ENCODE data around the gene HLF. TPM values are rescaled to one million over a fixed set of nuclear protein-coding genes. Genes with fewer than 3 reads are reported as not detected.

HLF gene
- total RNA-seq, 6 donors from 2014 or later: 19.9 to 45.1 (median 26.1) TPM

- H3K9me3 ChIP-seq: no peaks in the 10 kb centered on the region
- WGBS, 2 donors: 88 to 91% methylated on average over 9 of the region's 9 CpGs
These were observed 44.0 kb downstream of the HLF start for GRCh38 chr17:55308613-55309391.

GRCh38 chr17:55311767-55312375 is 47.1 kb downstream of the HLF start:
- Histone ChIP-seq H3K27ac (no peak overlapping the region), H3K4me3 (no peak overlapping the region), H3K36me3 (peaks cover 0 to 6% (median 4%) of the 10 kb centered on the region in 4 donors), H3K27me3 (no peaks in the 10 kb centered on the region), H3K4me1 (no peaks in the 10 kb centered on the region), H3K9me3 (no peaks in the 10 kb centered on the region)
- no peak for ATAC-seq (ENCODE audit: low FRiP score in 2 of 2)
- TF ChIP-seq EP300 (IDR thresholded peaks at IDR 0.05): no peak
- TF ChIP-seq CTCF (IDR thresholded peaks at IDR 0.05): no peak
- TF ChIP-seq POLR2A (IDR thresholded peaks at IDR 0.05): no peak
- TF ChIP-seq POLR2AphosphoS5 (IDR thresholded peaks at IDR 0.05): no peak
- DNase-seq: no peak
- WGBS, 2 donors: 83 to 91% methylated on average over 7 of the region's 7 CpGs

More at GRCh38 chr17:55308613-55309391, 44.0 kb downstream of the HLF start:
- Histone ChIP-seq H3K27me3 (no peaks in the 10 kb centered on the region), H3K4me1 (peaks cover 0 to 7% (median 0%) of the 10 kb centered on the region in 4 donors), H3K36me3 (no peaks in the 10 kb centered on the region), H3K4me3 (no peak overlapping the region), H3K27ac (no peak overlapping the region)
- DNase-seq (no peak), ATAC-seq (ENCODE audit: low FRiP score in 2 of 2) (no peak)
- no peak for TF ChIP-seq POLR2AphosphoS5 (IDR thresholded peaks at IDR 0.05)
- no peak for TF ChIP-seq POLR2A (IDR thresholded peaks at IDR 0.05)
- TF ChIP-seq EP300 (IDR thresholded peaks at IDR 0.05): no peak
- TF ChIP-seq CTCF (IDR thresholded peaks at IDR 0.05): no peak

GRCh38 chr17:55312852-55313251 is 48.1 kb downstream of the HLF start:
- no peaks in the 10 kb centered on the region for H3K4me1 ChIP-seq
- peaks cover 0 to 9% (median 5%) of the 10 kb centered on the region in 4 donors for H3K36me3 ChIP-seq
- H3K27ac ChIP-seq: no peak overlapping the region
- no peaks in the 10 kb centered on the region for H3K9me3 ChIP-seq
- no peak for ATAC-seq (ENCODE audit: low FRiP score in 2 of 2)
- 79 to 98% methylated on average over 3 of the region's 3 CpGs for WGBS, 2 donors
- DNase-seq: no peak
- TF ChIP-seq POLR2A (IDR thresholded peaks at IDR 0.05): no peak
- TF ChIP-seq EP300 (IDR thresholded peaks at IDR 0.05): no peak
- TF ChIP-seq POLR2AphosphoS5 (IDR thresholded peaks at IDR 0.05): no peak
- TF ChIP-seq CTCF (IDR thresholded peaks at IDR 0.05): no peak
- H3K4me3 ChIP-seq: no peak overlapping the region
- H3K27me3 ChIP-seq: no peaks in the 10 kb centered on the region

- Histone ChIP-seq H3K27me3 (no peaks in the 10 kb centered on the region), H3K27ac (no peak overlapping the region), H3K9me3 (no peaks in the 10 kb centered on the region), H3K36me3 (peaks cover 2 to 9% (median 5%) of the 10 kb centered on the region in 4 donors), H3K4me1 (no peaks in the 10 kb centered on the region), H3K4me3 (no peak overlapping the region)
- whole genome bisulfite sequencing, 2 donors: 80 to 83% methylated on average over 8 of the region's 8 CpGs
- ATAC-seq (ENCODE audit: low FRiP score in 2 of 2) (no peak), DNase-seq (no peak)
- TF ChIP-seq POLR2A (IDR thresholded peaks at IDR 0.05) (no peak), CTCF (IDR thresholded peaks at IDR 0.05) (no peak), EP300 (IDR thresholded peaks at IDR 0.05) (no peak), POLR2AphosphoS5 (IDR thresholded peaks at IDR 0.05) (no peak)
These were observed 49.5 kb downstream of the HLF start for GRCh38 chr17:55314061-55314783.

All from upper lobe of left lung (tissue), 6 donors.